A549 (cell line): ENCODE data around the gene BLCAP. TPM values are rescaled to one million over a fixed set of nuclear protein-coding genes. Genes with fewer than 3 reads are reported as not detected.

Experiments used
- ATAC-seq, 2 experiments: fragments of 200-7000 bp in 1 of 2; fragments of >200 bp in 1 of 2; cut with Nextera tagmentation in 1 of 2; cut with Tn5 transposase in 1 of 2; 3 replicates each; pipeline versions ENCODE4 v1.8.0 to v1.9.1; 2018 to 2020; ENCODE audit warnings: mild to moderate bottlenecking in 1 of 2, moderate library complexity in 1 of 2
- CTCF ChIA-PET: fragments of 300-600 bp; sonication (Branson Sonifier 250); formaldehyde crosslinking; extraction: SDS; loops from one replicate; lab custom pipeline; 2021; ENCODE audit warnings: antibody characterized with exemption, inconsistent platforms; lab: Yijun Ruan, JAX
- POLR2A ChIA-PET: fragments of 350-600 bp; formaldehyde crosslinking; extraction: SDS; loops from one replicate; lab custom pipeline; 2021; ENCODE audit warnings: antibody characterized with exemption, inconsistent platforms; lab: Yijun Ruan, JAX
- DNase-seq, 2 experiments: peaks; one replicate each; pipeline versions ENCODE4 v3.0.0 to v3.0.0-alpha.2; 2011 to 2016; ENCODE audit warnings: low read depth in 1 of 2, low spot score in 1 of 2
- FAIRE-seq: peaks from 2 replicates; lab custom pipeline; 2011; peaks lifted over from hg19 to GRCh38; lab: Jason Lieb, UNC
- H3K27ac ChIP-seq, 2 experiments: fragments of >200 bp; sonication (Bioruptor Twin); formaldehyde crosslinking; 3 replicates each; pipeline ENCODE4 v1.5.1; 2016 to 2017
- H3K4me1 ChIP-seq: fragments of >200 bp; sonication (Bioruptor Twin); formaldehyde crosslinking; 3 replicates; pipeline ENCODE4 v1.6.1; 2016
- H3K4me2 ChIP-seq: fragments of >200 bp; sonication (Bioruptor Twin); formaldehyde crosslinking; 3 replicates; pipeline ENCODE4 v1.6.1; 2016
- H3K4me3 ChIP-seq: fragments of >200 bp; sonication (Bioruptor Twin); formaldehyde crosslinking; 3 replicates; pipeline ENCODE4 v1.5.1; 2016
- H3K9me3 ChIP-seq: fragments of >200 bp; sonication (Bioruptor Twin); formaldehyde crosslinking; 3 replicates; pipeline ENCODE4 v1.6.1; 2016
- CHD2 ChIP-seq: fragments of 150-350 bp; IDR thresholded peaks from 2 replicates; pipeline ENCODE4 v1.6.1; 2014; ENCODE audit warnings: low read length; ENCODE audit not compliant: partially characterized antibody
- EP300 ChIP-seq, 2 experiments: fragments of >200 bp; sonication (Bioruptor Twin); formaldehyde crosslinking; IDR thresholded peaks; 2 replicates in 1 of 2; 3 replicates in 1 of 2; pipeline ENCODE4 v1.6.1; 2016 to 2017
- FOXS1 ChIP-seq: fragments of 250-450 bp; sonication (Bioruptor Pico); IDR thresholded peaks from 2 replicates; pipeline ENCODE4 v1.5.0; 2020; ENCODE audit warnings: mild to moderate bottlenecking, moderate library complexity
- GATA3 ChIP-seq: IDR thresholded peaks from 2 replicates; pipeline ENCODE4 v1.6.1; 2012; ENCODE audit warnings: borderline replicate concordance
- HOXB13 ChIP-seq: fragments of 250-450 bp; sonication (Bioruptor Pico); IDR thresholded peaks from 2 replicates; pipeline ENCODE4 v1.5.0; 2020; ENCODE audit warnings: low read depth, mild to moderate bottlenecking, moderate library complexity
- HOXB5 ChIP-seq: fragments of 250-450 bp; sonication (Bioruptor Pico); IDR thresholded peaks from 2 replicates; pipeline ENCODE4 v1.5.0; 2020; ENCODE audit warnings: mild to moderate bottlenecking, moderate library complexity
- MAFK ChIP-seq: fragments of 450-650 bp; IDR thresholded peaks from 2 replicates; pipeline ENCODE4 v1.6.1; 2014; ENCODE audit not compliant: partially characterized antibody
- MYC ChIP-seq: IDR thresholded peaks from 2 replicates; pipeline ENCODE4 v1.6.1; 2012; ENCODE audit warnings: mild to moderate bottlenecking, inconsistent platforms, low read length, improper control_type of control experiment, borderline replicate concordance
- NFE2L2 ChIP-seq: fragments of 150-350 bp; conservative IDR thresholded peaks from 2 replicates; pipeline ENCODE4 v1.6.1; 2014; ENCODE audit warnings: low read length
- PHF8 ChIP-seq: fragments of 200-600 bp; sonication (generic); IDR thresholded peaks from 2 replicates; pipeline ENCODE4 v1.6.1; 2016; ENCODE audit warnings: low read depth, mild to moderate bottlenecking, antibody characterized with exemption, moderate library complexity, borderline replicate concordance
- POLR2AphosphoS2 ChIP-seq: conservative IDR thresholded peaks from 2 replicates; pipeline ENCODE4 v1.6.1; 2012; ENCODE audit warnings: low read length, improper control_type of control experiment, inconsistent platforms
- RAD21 ChIP-seq, 2 experiments: fragments of >200 bp in 1 of 2; sonication (Bioruptor Twin) in 1 of 2; formaldehyde crosslinking in 1 of 2; IDR thresholded peaks in 1 of 2; conservative IDR thresholded peaks in 1 of 2; 2 replicates in 1 of 2; 3 replicates in 1 of 2; pipeline ENCODE4 v1.6.1; 2012 to 2018; ENCODE audit warnings: inconsistent platforms in 1 of 2
- TFCP2L1 ChIP-seq: fragments of 250-450 bp; sonication (Bioruptor Pico); IDR thresholded peaks from 2 replicates; pipeline ENCODE4 v1.5.0; 2021; ENCODE audit warnings: mild to moderate bottlenecking
- WGBS: methylation state at CpG from one replicate; pipeline ENCODE4 v1.1.6; 2017; ENCODE audit errors: missing lambda C conversion rate; 5-methylcytosine and 5-hydroxymethylcytosine counted together
- polyA plus RNA-seq, 4 experiments: library from polyadenylated mRNA; depleted of rRNA in 3 of 4; stranded (reverse); fragments of >200 nt; fragmentation: RNase III in 1 of 4; extraction: RNeasy Plus Mini Kit Qiagen cat#74134 plus additional on column Dnase treatment in 1 of 4; gene quantifications; 2 replicates in 3 of 4; 3 replicates in 1 of 4; pipeline ENCODE4 v1.2.3, GENCODE V29; 2011 to 2017
- TF ChIP-seq, protein P1 (sequence below): IDR thresholded peaks from 2 replicates; pipeline ENCODE4 v1.6.1; 2012
- TF ChIP-seq, protein P2 (sequence below): fragments of 450-650 bp; IDR thresholded peaks from 2 replicates; pipeline ENCODE4 v1.6.1; 2014; ENCODE audit warnings: antibody characterized with exemption
- TF ChIP-seq, protein P3 (sequence below): fragments of >200 bp; sonication (Bioruptor Twin); formaldehyde crosslinking; IDR thresholded peaks from 2 replicates; pipeline ENCODE4 v1.6.1; 2016
- TF ChIP-seq, protein P4 (sequence below): fragments of 250-450 bp; sonication (Bioruptor Pico); IDR thresholded peaks from 2 replicates; pipeline ENCODE4 v1.5.0; 2021; ENCODE audit warnings: mild to moderate bottlenecking, moderate library complexity, borderline replicate concordance

Gene BLCAP
- polyA plus RNA-seq, 2 of the 4 experiments (the other 2 are of a cell fraction) = 30.3 to 49.0 TPM

DNA sequence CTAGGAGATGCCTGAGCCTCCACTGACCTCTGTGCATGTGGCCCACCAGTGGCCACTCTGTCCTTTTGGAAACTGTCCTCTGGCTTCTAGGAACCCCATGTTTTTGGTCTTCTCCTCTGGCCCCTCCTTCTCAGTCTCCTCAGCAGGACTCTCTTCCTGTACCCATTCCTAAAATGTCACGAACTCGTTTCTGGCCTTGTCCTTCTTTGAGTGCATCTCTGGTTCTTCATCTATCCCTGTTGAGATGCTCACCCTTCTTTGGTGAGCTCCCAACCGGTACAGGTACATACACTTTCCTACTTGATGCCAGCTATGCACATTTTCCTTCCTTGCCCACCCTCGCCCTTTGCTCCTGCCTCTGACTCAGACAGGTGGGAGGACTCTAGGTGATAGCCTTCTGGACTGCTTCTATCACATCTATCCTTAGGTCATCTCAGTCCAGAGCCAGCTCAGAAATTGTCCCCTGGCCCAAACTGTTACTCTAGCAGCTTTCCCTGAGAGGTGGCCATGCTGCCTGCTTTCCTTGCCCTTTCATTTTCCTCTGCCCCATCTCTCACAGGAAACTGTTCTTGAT lies 21.4 kb downstream of the BLCAP start:
- Histone ChIP-seq H3K4me3 (no peak overlapping the region), H3K9me3 (no peaks in the 10 kb centered on the region), H3K4me1 (no peaks in the 10 kb centered on the region), H3K27ac (no peak overlapping the region), H3K4me2 (no peak overlapping the region)
- ChIA-PET CTCF (interaction anchor here (0.6 to 2.0 kb wide), 3 partner anchors 28 to 292 kb away, joined by 3 to 9 read pairs (median 3); no protein-coding TSS in a partner anchor), POLR2A (no interaction called here)
- no peak for ATAC-seq
- 76% methylated on average over 4 of the region's 4 CpGs for WGBS
- no peak for TF ChIP-seq PHF8
- TF ChIP-seq, protein P1, sequence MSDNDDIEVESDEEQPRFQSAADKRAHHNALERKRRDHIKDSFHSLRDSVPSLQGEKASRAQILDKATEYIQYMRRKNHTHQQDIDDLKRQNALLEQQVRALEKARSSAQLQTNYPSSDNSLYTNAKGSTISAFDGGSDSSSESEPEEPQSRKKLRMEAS = no peak
- no peak for TF ChIP-seq HOXB5
- TF ChIP-seq TFCP2L1 (CRISPR knock-in tag) = no peak
- TF ChIP-seq MYC = no peak
- no peak for TF ChIP-seq POLR2AphosphoS2
- TF ChIP-seq, protein P2, sequence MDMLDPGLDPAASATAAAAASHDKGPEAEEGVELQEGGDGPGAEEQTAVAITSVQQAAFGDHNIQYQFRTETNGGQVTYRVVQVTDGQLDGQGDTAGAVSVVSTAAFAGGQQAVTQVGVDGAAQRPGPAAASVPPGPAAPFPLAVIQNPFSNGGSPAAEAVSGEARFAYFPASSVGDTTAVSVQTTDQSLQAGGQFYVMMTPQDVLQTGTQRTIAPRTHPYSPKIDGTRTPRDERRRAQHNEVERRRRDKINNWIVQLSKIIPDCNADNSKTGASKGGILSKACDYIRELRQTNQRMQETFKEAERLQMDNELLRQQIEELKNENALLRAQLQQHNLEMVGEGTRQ = no peak
- TF ChIP-seq, protein P3, sequence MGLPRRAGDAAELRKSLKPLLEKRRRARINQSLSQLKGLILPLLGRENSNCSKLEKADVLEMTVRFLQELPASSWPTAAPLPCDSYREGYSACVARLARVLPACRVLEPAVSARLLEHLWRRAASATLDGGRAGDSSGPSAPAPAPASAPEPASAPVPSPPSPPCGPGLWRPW = no peak
- TF ChIP-seq NFE2L2 = no peak
- TF ChIP-seq CHD2 = no peak
- TF ChIP-seq, protein P4, sequence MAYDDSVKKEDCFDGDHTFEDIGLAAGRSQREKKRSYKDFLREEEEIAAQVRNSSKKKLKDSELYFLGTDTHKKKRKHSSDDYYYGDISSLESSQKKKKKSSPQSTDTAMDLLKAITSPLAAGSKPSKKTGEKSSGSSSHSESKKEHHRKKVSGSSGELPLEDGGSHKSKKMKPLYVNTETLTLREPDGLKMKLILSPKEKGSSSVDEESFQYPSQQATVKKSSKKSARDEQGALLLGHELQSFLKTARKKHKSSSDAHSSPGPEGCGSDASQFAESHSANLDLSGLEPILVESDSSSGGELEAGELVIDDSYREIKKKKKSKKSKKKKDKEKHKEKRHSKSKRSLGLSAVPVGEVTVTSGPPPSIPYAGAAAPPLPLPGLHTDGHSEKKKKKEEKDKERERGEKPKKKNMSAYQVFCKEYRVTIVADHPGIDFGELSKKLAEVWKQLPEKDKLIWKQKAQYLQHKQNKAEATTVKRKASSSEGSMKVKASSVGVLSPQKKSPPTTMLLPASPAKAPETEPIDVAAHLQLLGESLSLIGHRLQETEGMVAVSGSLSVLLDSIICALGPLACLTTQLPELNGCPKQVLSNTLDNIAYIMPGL (CRISPR knock-in tag) = no peak
- no peak for TF ChIP-seq MAFK
- no peak for FAIRE-seq
- no peak for DNase-seq

DNA sequence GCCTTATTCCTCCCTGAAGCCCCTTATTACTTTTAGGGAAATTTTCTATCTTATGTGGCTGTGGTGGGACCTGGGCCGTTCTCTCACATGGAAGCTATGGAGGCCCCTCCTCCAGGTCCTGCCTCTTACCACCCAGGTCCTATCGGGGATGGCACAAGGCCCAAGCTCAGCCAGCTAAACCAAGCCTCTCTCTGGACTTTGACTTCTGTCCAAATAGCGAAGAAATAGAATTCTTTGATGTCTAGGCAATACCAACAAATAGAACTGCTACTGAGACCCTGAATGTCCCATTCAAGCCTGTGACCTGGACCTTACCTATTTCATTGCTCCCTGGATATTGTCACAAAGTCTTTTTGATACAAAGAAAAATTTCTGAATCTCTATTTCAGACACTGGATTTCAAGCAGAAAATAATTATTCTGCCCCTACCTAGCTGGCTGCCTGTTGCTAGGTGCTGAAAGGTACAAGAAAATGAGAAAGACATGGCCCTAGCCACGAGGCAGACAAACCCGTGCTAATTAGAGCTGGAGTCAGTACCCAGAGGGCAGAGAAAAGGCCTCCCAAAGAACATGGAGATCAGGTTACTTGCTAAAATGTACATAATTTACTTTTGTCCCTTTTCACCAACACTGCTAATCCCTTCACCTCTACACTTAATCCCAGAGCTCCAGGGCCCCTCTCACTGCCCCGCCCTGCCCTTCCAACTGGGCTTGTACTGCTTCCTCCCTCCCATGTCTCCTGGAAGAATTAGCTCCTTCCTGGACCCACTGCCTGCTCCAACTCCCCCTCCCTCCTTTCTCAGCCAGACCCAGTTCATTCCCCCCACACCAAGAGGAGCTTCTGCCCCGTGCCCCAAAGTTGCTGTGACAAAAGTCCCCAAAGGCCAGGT lies 22.2 kb downstream of the BLCAP start:
- DNase-seq (no peak), ATAC-seq (no peak), FAIRE-seq (no peak)
- TF ChIP-seq FOXS1 (CRISPR knock-in tag) (no peak), EP300 (IDR thresholded peaks at IDR 0.05) (no peak), GATA3 (no peak), HOXB13 (CRISPR knock-in tag) (no peak), RAD21 (conservative IDR thresholded peaks at IDR 0.05 in 1 of 2, IDR thresholded peaks at IDR 0.05 in 1 of 2) (no peak)
- Histone ChIP-seq H3K9me3 (no peaks in the 10 kb centered on the region), H3K4me1 (no peaks in the 10 kb centered on the region), H3K4me2 (no peak overlapping the region), H3K4me3 (no peak overlapping the region), H3K27ac (no peak overlapping the region)
- POLR2A ChIA-PET = no interaction called here
- WGBS = 87% methylated on average over 7 of the region's 7 CpGs
- CTCF ChIA-PET = interaction anchor here (0.6 to 2.0 kb wide), 3 partner anchors 29 to 310 kb away, joined by 3 to 9 read pairs (median 3); no protein-coding TSS in a partner anchor

DNA sequence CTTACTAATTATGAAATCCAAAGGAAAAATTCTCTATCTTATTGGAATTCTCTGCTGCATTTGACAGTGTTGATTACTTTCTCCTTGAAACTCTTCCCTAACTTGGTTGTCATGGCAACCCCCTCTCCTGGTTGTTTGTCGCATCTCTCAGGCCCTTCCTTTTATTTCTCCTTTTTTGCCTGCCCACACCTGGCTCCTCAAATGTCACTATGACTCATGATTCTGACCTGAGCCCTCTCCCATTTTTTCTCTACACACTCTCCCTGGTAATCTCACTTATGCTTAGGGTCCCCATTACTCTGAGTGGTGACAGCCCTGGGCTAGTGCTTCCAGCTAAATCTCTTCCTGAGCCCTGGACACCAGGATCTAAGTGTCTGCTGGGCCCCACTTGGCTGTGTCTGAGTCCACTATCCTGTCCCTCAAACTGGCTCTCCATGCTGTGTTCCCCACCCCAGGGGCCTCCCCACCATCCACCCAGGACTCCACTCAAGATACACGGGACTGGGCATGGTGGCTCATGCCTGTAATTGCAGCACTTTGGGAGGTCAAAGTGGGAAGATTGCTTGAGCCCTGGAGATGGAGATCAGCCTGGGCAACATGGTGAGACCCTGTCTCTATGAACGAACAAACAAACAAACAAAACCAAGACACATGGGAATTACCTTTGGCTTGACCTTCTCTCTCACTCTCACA lies 23.1 kb downstream of the BLCAP start:
- 48% methylated on average over 3 of the region's 3 CpGs for WGBS
- no peak overlapping the region for H3K27ac ChIP-seq
- H3K4me3 ChIP-seq = no peak overlapping the region
- no peak for DNase-seq
- no peak for TF ChIP-seq PHF8
- CTCF ChIA-PET = no interaction called here
- no peak overlapping the region for H3K4me2 ChIP-seq
- ATAC-seq = no peak; a peak in 1 of 6 replicates
- no peak for FAIRE-seq
- no peaks in the 10 kb centered on the region for H3K4me1 ChIP-seq
- POLR2A ChIA-PET = no interaction called here
- no peaks in the 10 kb centered on the region for H3K9me3 ChIP-seq
